Measurements from ENCODE around the gene SVIL.
"Not testable (repeated sequence)": the region's sequence is repeated elsewhere in the genome, so short reads cannot be mapped to it uniquely, and the experiment has no call there.

The SVIL gene

GRCh38 chr10:29542723-29543122 lies 92.0 kb downstream of the SVIL start:
- TF ChIP-seq CTCF (IDR thresholded peaks at IDR 0.05; ENCODE audit: insufficient read depth, missing control alignments), result no peak
- no peak for DNase-seq (ENCODE audit: insufficient read length, low spot score)
- no peak for FAIRE-seq

DNA sequence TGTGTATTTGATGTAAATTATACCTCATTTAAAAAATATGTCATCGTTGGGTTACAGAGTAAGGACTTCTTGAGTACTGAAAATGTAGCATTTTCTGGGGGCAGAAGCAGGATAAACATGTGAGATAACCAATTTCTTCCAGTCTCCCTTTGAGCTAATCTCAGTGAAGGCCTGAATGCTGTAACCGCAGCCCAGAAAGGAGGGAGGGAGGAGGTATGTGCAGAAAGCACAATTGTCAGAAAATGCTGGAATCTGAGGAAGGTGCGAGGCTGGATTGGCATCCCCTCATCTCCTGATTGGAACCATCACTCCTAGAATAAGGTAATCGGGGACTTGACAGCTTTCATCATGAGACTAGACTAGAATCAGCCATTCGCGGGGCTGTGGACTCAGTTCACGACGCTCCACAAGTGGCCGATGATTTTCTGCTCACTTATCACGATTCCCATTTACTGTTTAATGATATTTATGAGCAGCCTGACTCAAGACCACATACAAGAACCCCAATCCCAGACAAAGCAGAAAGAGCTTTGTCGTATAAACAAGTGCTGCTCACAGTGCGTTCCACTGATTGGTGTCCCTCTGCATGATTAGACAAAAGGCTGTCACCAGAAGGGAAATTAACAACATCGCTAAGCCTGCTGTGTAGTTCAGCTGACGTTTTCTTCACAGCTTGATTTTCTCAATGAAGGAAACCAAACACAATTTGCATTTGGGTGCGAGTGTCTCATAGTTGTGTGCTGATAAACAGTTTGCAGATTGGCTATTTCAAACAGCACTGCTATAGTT lies 93.2 kb downstream of the SVIL start:
- DNase-seq (ENCODE audit: insufficient read length, low spot score), result no peak
- FAIRE-seq, result no peak
- no peak for TF ChIP-seq CTCF (IDR thresholded peaks at IDR 0.05; ENCODE audit: insufficient read depth, missing control alignments)

- FAIRE-seq (no peak), DNase-seq (ENCODE audit: insufficient read length, low spot score) (no peak)
- no peak for TF ChIP-seq CTCF (IDR thresholded peaks at IDR 0.05; ENCODE audit: insufficient read depth, missing control alignments)
Observed at GRCh38 chr10:29540016-29540415, 94.8 kb downstream of the SVIL start.

DNA sequence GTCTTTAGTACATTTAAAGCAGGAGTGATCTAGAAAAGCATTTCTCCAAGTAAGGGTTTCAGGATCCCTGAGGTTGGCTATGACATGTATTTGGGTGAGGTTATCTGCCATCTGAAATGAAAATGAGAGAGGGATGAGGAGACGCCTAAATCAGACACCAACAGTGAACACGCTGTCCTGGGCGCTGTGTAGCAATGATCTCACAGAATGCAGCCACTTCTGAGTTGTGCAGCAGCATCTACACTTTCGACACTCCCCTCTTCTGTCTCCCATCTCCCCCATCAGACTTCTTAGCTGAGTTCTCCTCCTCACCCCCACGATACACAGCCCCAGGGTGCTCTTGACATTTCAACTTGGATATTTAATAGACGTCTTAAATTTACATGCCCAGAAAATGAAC lies 95.4 kb downstream of the SVIL start:
- no peak for TF ChIP-seq CTCF (IDR thresholded peaks at IDR 0.05; ENCODE audit: insufficient read depth, missing control alignments)
- DNase-seq (ENCODE audit: insufficient read length, low spot score) (no peak), FAIRE-seq (no peak)

DNA sequence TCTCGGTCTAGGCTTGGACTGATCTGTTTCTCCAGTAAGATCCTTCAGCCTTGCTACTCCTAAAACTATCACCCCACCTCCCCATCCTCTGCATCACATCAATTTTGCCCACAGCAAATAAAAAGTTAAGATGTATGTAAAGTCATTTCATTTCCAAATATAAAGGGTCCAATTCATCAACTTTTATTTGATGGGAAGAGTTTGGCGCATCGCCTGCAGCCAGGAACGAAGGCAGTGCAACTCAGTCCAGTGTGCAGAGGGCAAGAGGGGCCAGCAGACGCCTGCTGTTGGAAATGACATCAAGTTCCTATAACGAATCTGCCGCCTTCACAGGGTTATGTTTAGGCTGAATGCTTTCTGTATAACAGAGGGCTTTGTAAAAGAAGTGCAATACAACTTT lies 97.0 kb downstream of the SVIL start:
- TF ChIP-seq CTCF (IDR thresholded peaks at IDR 0.05; ENCODE audit: insufficient read depth, missing control alignments), result no peak
- DNase-seq (ENCODE audit: insufficient read length, low spot score) (no peak), FAIRE-seq (no peak)

DNA sequence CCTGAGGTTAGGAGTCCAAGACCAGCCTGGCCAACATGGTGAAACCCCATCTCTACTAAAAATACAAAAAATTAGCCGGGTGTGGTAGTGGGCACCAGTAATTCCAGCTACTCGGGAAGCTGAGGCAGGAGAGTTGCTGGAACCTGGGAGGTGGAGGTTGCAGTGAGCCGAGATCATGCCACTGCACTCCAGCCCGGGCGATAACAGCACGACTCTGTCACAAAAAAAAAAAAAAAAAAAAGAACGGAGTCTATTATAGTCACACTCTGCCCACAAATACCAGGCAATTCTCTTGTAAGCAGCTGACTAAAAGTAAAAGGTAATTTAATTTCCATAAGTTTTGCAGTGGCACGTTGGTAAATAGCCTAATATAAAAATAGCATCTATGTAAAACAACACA lies 98.1 kb downstream of the SVIL start:
- DNase-seq (ENCODE audit: insufficient read length, low spot score); FAIRE-seq: not testable (repeated sequence)

DNA sequence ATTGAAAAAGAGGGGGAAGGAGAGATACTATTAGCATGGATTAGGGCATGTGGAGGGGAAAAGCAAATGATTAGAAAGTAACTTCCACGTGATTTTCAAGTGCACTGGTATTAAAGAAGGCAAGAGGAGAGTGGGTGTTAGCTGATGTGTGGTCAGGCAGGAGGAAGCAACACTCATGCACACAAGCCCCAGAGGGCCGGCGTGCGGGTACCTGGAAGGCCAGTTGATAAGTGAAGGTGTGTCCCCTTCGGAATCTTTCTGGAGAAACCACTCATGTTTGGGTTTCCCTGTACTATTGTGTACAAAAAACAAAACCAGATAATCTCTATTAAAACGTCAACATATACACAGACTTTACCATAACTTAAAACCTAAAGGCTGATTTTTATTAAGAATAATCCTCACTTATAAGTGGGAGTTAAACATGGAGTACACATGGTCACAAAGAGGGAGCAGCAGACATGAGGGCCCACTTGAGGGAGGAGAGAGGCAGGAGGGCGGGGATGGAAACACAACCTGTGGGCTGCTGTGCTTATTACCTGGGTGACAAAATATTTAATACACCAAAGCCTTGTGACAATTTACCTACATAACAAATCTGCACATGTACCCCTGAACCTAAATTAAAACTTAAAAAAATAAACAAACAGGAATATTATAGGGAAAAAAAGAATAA lies 98.9 kb downstream of the SVIL start:
- no peak for FAIRE-seq
- TF ChIP-seq CTCF (IDR thresholded peaks at IDR 0.05; ENCODE audit: insufficient read depth, missing control alignments), result no peak
- no peak for DNase-seq (ENCODE audit: insufficient read length, low spot score)

Measured in D721Med (cell line).